ENCODE results near the gene KIR2DL1. TPM values are rescaled to one million over a fixed set of nuclear protein-coding genes. Genes with fewer than 3 reads are reported as not detected.
A peak's percentile ranks its signal among the peaks of the same experiment; 100 is the strongest.

KIR2DL1 gene
- total RNA-seq, 2 experiments from 2014 or later = not detected

DNA sequence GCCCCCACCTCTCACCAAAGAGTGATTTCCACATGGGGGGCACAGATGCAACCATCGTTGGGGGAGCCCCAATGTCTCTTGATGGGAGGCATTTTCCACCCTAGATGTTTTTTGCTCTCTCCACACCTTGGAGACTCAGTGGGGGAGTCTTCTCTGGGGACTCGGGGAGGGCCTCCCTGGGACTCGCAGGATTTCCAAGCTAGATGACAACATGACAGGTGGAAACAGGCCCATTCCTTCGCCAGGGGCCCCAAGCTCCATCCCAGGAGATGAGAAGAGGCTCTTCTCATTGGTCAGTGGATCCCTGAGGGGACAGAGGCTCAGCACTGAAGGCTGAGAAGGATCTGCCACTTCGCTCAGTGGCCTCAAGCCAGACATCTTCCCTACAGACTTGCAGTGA is 21.1 kb downstream of the KIR2DL1 start:
- Histone ChIP-seq H3K4me1 (ENCODE audit: insufficient read depth, low read length) (no peaks in the 10 kb centered on the region), H3K27ac (ENCODE audit: low read depth in 1 of 2, low read length in 2 of 2) (no peak overlapping the region), H3K4me3 (ENCODE audit: low read length) (no peak overlapping the region), H3K36me3 (ENCODE audit: insufficient read depth, low read length) (no peaks in the 10 kb centered on the region), H3K9me3 (ENCODE audit: control insufficient read depth in 1 of 2, insufficient read depth in 1 of 2, low read length in 2 of 2) (peaks cover 0 to 4% of the 10 kb centered on the region in 2 experiments), H3K27me3 (ENCODE audit: control insufficient read depth in 1 of 2, insufficient read depth in 2 of 2, low read length in 2 of 2) (no peaks in the 10 kb centered on the region)
- ChIA-PET POLR2A (no interaction called here), CTCF (no interaction called here)
- H3K27ac Mint-ChIP-seq = no peak overlapping the region
- H3K27me3 Mint-ChIP-seq = peaks cover 30% of the 10 kb centered on the region
- H3K36me3 Mint-ChIP-seq (ENCODE audit: low read depth) = no peaks in the 10 kb centered on the region
- H3K9me3 Mint-ChIP-seq = no peaks in the 10 kb centered on the region
- no peak overlapping the region for H3K4me3 Mint-ChIP-seq
- DNase-seq (no peak), ATAC-seq (ENCODE audit: poor library complexity) (no peak)
- peaks cover 12% of the 10 kb centered on the region for H3K4me1 Mint-ChIP-seq (ENCODE audit: low read depth)
- intact Hi-C loops (cut with DNase I, micrococcal nuclease) = no loop called here
- TF ChIP-seq, protein P1, sequence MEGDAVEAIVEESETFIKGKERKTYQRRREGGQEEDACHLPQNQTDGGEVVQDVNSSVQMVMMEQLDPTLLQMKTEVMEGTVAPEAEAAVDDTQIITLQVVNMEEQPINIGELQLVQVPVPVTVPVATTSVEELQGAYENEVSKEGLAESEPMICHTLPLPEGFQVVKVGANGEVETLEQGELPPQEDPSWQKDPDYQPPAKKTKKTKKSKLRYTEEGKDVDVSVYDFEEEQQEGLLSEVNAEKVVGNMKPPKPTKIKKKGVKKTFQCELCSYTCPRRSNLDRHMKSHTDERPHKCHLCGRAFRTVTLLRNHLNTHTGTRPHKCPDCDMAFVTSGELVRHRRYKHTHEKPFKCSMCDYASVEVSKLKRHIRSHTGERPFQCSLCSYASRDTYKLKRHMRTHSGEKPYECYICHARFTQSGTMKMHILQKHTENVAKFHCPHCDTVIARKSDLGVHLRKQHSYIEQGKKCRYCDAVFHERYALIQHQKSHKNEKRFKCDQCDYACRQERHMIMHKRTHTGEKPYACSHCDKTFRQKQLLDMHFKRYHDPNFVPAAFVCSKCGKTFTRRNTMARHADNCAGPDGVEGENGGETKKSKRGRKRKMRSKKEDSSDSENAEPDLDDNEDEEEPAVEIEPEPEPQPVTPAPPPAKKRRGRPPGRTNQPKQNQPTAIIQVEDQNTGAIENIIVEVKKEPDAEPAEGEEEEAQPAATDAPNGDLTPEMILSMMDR (IDR thresholded peaks at IDR 0.05) = no peak

DNA sequence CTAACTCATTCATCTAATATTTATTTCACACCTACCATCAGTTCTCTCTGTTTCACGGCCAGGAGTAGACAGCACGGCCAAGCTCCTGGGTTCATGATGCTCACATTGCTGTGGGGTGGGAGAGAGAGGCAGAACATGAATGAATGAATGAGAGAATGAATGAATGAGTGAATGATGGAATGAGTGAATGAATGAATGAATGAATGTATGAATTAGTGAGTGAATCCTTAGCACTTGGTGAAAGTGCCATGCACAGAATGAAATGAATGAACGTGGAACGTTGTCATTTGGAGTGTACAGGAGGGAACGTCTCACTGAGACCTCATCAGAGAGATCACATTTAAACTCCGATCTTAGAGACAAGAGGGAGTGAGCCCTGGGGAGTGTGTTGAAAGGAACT is 21.9 kb downstream of the KIR2DL1 start:
- Mint-ChIP-seq H3K27me3 (peaks cover 33% of the 10 kb centered on the region), H3K4me1 (ENCODE audit: low read depth) (peaks cover 12% of the 10 kb centered on the region), H3K4me3 (no peak overlapping the region), H3K36me3 (ENCODE audit: low read depth) (no peaks in the 10 kb centered on the region), H3K9me3 (no peaks in the 10 kb centered on the region), H3K27ac (no peak overlapping the region)
- ChIA-PET POLR2A (no interaction called here), CTCF (no interaction called here)
- Histone ChIP-seq H3K27ac (ENCODE audit: low read depth in 1 of 2, low read length in 2 of 2) (no peak overlapping the region), H3K4me3 (ENCODE audit: low read length) (no peak overlapping the region), H3K27me3 (ENCODE audit: control insufficient read depth in 1 of 2, insufficient read depth in 2 of 2, low read length in 2 of 2) (peaks cover 0 to 2% of the 10 kb centered on the region in 2 experiments), H3K4me1 (ENCODE audit: insufficient read depth, low read length) (no peaks in the 10 kb centered on the region), H3K9me3 (ENCODE audit: control insufficient read depth in 1 of 2, insufficient read depth in 1 of 2, low read length in 2 of 2) (peaks cover 0 to 4% of the 10 kb centered on the region in 2 experiments), H3K36me3 (ENCODE audit: insufficient read depth, low read length) (no peaks in the 10 kb centered on the region)
- TF ChIP-seq, protein P1 (IDR thresholded peaks at IDR 0.05) = no peak
- intact Hi-C loops (cut with DNase I, micrococcal nuclease) = no loop called here
- ATAC-seq (ENCODE audit: poor library complexity) = no peak
- DNase-seq = no peak

DNA sequence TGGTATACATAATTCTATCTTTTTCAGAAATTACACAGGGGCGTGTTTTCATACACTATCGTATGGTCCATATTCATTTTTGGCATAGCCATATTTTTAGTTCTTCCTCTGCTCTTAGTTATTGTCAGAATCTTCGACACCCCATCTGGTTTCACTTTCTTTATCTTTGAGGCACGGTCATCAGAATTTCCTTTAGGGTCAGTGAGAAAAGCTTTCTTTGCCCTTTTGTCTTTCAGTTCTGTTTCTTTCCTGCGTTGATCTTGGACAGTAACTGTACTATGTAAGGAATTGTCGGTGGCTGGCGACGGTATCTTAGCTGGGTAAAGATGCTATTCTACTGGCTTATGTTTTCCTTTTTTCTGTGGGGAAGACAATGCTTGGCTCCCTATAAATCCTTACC is 23.2 kb downstream of the KIR2DL1 start:
- Histone ChIP-seq H3K27ac (ENCODE audit: low read depth in 1 of 2, low read length in 2 of 2) (no peak overlapping the region), H3K36me3 (ENCODE audit: insufficient read depth, low read length) (no peaks in the 10 kb centered on the region), H3K27me3 (ENCODE audit: control insufficient read depth in 1 of 2, insufficient read depth in 2 of 2, low read length in 2 of 2) (peaks cover 4 to 9% of the 10 kb centered on the region in 2 experiments), H3K9me3 (ENCODE audit: control insufficient read depth in 1 of 2, insufficient read depth in 1 of 2, low read length in 2 of 2) (peaks cover 0 to 4% of the 10 kb centered on the region in 2 experiments), H3K4me1 (ENCODE audit: insufficient read depth, low read length) (no peaks in the 10 kb centered on the region), H3K4me3 (ENCODE audit: low read length) (peak overlapping the region; percentile 42)
- no peak for ATAC-seq (ENCODE audit: poor library complexity)
- intact Hi-C loops (cut with DNase I, micrococcal nuclease) = no loop called here
- Mint-ChIP-seq H3K36me3 (ENCODE audit: low read depth) (no peaks in the 10 kb centered on the region), H3K9me3 (no peaks in the 10 kb centered on the region), H3K4me1 (ENCODE audit: low read depth) (peaks cover 12% of the 10 kb centered on the region), H3K27ac (no peak overlapping the region), H3K27me3 (peaks cover 36% of the 10 kb centered on the region), H3K4me3 (peak overlapping the region; percentile 59)
- peak in 2 of 14 experiments; percentile 16 to 35 for DNase-seq
- ChIA-PET POLR2A (no interaction called here), CTCF (no interaction called here)
- TF ChIP-seq, protein P1 (IDR thresholded peaks at IDR 0.05) = no peak

Measured in CD4-positive, alpha-beta T cell (primary cell).